Measurements from ENCODE around the gene FANCD2.

The FANCD2 gene

GRCh38 chr3:10074666-10075065 lies 48.4 kb downstream of the FANCD2 start:
- Histone ChIP-seq H3K27ac (replicated peaks) (no peak overlapping the region), H3K4me3 (replicated peaks; ENCODE audit: insufficient read depth, low read length) (no peak overlapping the region), H3K27me3 (ENCODE audit: insufficient read depth, poor library complexity, severe bottlenecking) (no peaks in the 10 kb centered on the region)
- no peak for DNase-seq (ENCODE audit: low read depth in 1 of 2, low spot score in 1 of 2)
- TF ChIP-seq GABPA (IDR thresholded peaks at IDR 0.05; ENCODE audit: low read depth) (no peak), POLR2AphosphoS5 (IDR thresholded peaks at IDR 0.05; ENCODE audit: low read depth) (no peak), CTCF (IDR thresholded peaks at IDR 0.05; ENCODE audit: insufficient read depth, low read length) (no peak), SPI1 (IDR thresholded peaks at IDR 0.05; ENCODE audit: borderline replicate concordance, low read depth) (no peak), REST (IDR thresholded peaks at IDR 0.05; ENCODE audit: insufficient replicate concordance, low read depth) (no peak)

GRCh38 chr3:10081871-10082270 lies 55.6 kb downstream of the FANCD2 start:
- Histone ChIP-seq H3K27me3 (ENCODE audit: insufficient read depth, poor library complexity, severe bottlenecking) (no peaks in the 10 kb centered on the region), H3K4me3 (replicated peaks; ENCODE audit: insufficient read depth, low read length) (no peak overlapping the region), H3K27ac (replicated peaks) (no peak overlapping the region)
- DNase-seq (ENCODE audit: low read depth in 1 of 2, low spot score in 1 of 2), result no peak
- TF ChIP-seq REST (IDR thresholded peaks at IDR 0.05; ENCODE audit: insufficient replicate concordance, low read depth), result no peak
- TF ChIP-seq POLR2AphosphoS5 (IDR thresholded peaks at IDR 0.05; ENCODE audit: low read depth), result no peak
- TF ChIP-seq SPI1 (IDR thresholded peaks at IDR 0.05; ENCODE audit: borderline replicate concordance, low read depth), result no peak

GRCh38 chr3:10085738-10086137 lies 59.5 kb downstream of the FANCD2 start:
- TF ChIP-seq CTCF (IDR thresholded peaks at IDR 0.05; ENCODE audit: insufficient read depth, low read length) (no peak), GABPA (IDR thresholded peaks at IDR 0.05; ENCODE audit: low read depth) (no peak), POLR2AphosphoS5 (IDR thresholded peaks at IDR 0.05; ENCODE audit: low read depth) (no peak)
- no peak overlapping the region for H3K4me3 ChIP-seq (replicated peaks; ENCODE audit: insufficient read depth, low read length)
- H3K27me3 ChIP-seq (ENCODE audit: insufficient read depth, poor library complexity, severe bottlenecking), result no peaks in the 10 kb centered on the region
- DNase-seq (ENCODE audit: low read depth in 1 of 2, low spot score in 1 of 2), result no peak
- no peak overlapping the region for H3K27ac ChIP-seq (replicated peaks)

GRCh38 chr3:10088256-10088655 lies 62.0 kb downstream of the FANCD2 start:
- H3K27ac ChIP-seq (replicated peaks), result no peak overlapping the region
- DNase-seq (ENCODE audit: low read depth in 1 of 2, low spot score in 1 of 2), result no peak

More at GRCh38 chr3:10088256-10088655, 62.0 kb downstream of the FANCD2 start:
- no peak for TF ChIP-seq GABPA (IDR thresholded peaks at IDR 0.05; ENCODE audit: low read depth)
- TF ChIP-seq POLR2AphosphoS5 (IDR thresholded peaks at IDR 0.05; ENCODE audit: low read depth), result no peak
- TF ChIP-seq REST (IDR thresholded peaks at IDR 0.05; ENCODE audit: insufficient replicate concordance, low read depth), result no peak
- TF ChIP-seq CTCF (IDR thresholded peaks at IDR 0.05; ENCODE audit: insufficient read depth, low read length), result no peak
- no peak for TF ChIP-seq SPI1 (IDR thresholded peaks at IDR 0.05; ENCODE audit: borderline replicate concordance, low read depth)
- no peaks in the 10 kb centered on the region for H3K27me3 ChIP-seq (ENCODE audit: insufficient read depth, poor library complexity, severe bottlenecking)
- no peak overlapping the region for H3K4me3 ChIP-seq (replicated peaks; ENCODE audit: insufficient read depth, low read length)
